Glomerular endothelial cell (primary cell): Measurements from ENCODE around the gene RASSF9. TPM values are rescaled to one million over a fixed set of nuclear protein-coding genes. Genes with fewer than 3 reads are reported as not detected.

Source experiments
- DNase-seq: peaks from one replicate; pipeline ENCODE4 v3.0.0-alpha.2; 2011; ENCODE audit warnings: low read depth, low spot score; ENCODE audit errors: extremely low read depth
- total RNA-seq: library from RNA; depleted of rRNA; stranded (reverse); fragments of >200 nt; gene quantifications from 2 replicates; pipeline ENCODE4 v1.2.3, GENCODE V29; 2015

RASSF9 gene
- 0.87 and 1.4 TPM in 2 replicates for total RNA-seq

- DNase-seq, result no peak
These were observed at the start of gene RASSF9 for GRCh38 chr12:85836197-85837090. TSS of gene RASSF9 (minus strand) at chr12:85836409. CDS start at chr12:85836201, 208 bp downstream.

GRCh38 chr12:85883763-85884162, 47.6 kb upstream of the RASSF9 start:
- DNase-seq, result no peak

GRCh38 chr12:85877459-85877858, 41.2 kb upstream of the RASSF9 start:
- DNase-seq, result no peak

GRCh38 chr12:85874031-85874461, 37.8 kb upstream of the RASSF9 start, which contains the start of gene NTS:
TSS of gene NTS (plus strand) at chr12:85874295. CDS start at chr12:85874404, 109 bp downstream.
- no peak for DNase-seq

GRCh38 chr12:85872497-85873091, 36.4 kb upstream of the RASSF9 start:
- DNase-seq, result peak; percentile 48

GRCh38 chr12:85866986-85867776, 31.0 kb upstream of the RASSF9 start:
- DNase-seq, result peak; percentile 55

- no peak for DNase-seq
These were observed 29.7 kb upstream of the RASSF9 start for GRCh38 chr12:85865890-85866289.

- no peak for DNase-seq
These were observed 20.8 kb upstream of the RASSF9 start for GRCh38 chr12:85856966-85857365.

GRCh38 chr12:85855305-85855704, 19.1 kb upstream of the RASSF9 start:
- no peak for DNase-seq

- no peak for DNase-seq
These were observed 13.1 kb upstream of the RASSF9 start for GRCh38 chr12:85849344-85849743.

- no peak for DNase-seq
These were observed 7.5 kb upstream of the RASSF9 start for GRCh38 chr12:85843606-85844310.

- peak; percentile 33 for DNase-seq
These were observed 598 bp downstream of the RASSF9 start for GRCh38 chr12:85835426-85836196.

- DNase-seq, result no peak
These were observed 1.8 kb downstream of the RASSF9 start for GRCh38 chr12:85834378-85834777.

- no peak for DNase-seq
These were observed 2.6 kb downstream of the RASSF9 start for GRCh38 chr12:85833579-85833978.

- no peak for DNase-seq
These were observed 4.8 kb downstream of the RASSF9 start for GRCh38 chr12:85831327-85831990.

- no peak for DNase-seq
These were observed 6.8 kb downstream of the RASSF9 start for GRCh38 chr12:85829391-85829790.

- no peak for DNase-seq
These were observed 7.6 kb downstream of the RASSF9 start for GRCh38 chr12:85828576-85828975.

GRCh38 chr12:85825746-85826145, 10.5 kb downstream of the RASSF9 start:
- no peak for DNase-seq
